Panc1 (cell line): ENCODE measurements around the gene RGS3.

Experiments
- CTCF ChIP-seq: fragments of 450-650 bp; IDR thresholded peaks from 2 replicates; pipeline ENCODE4 v1.5.1; 2017; ENCODE audit warnings: mild to moderate bottlenecking
- POLR2AphosphoS5 ChIP-seq: IDR thresholded peaks from 2 replicates; pipeline ENCODE4 v1.6.1; 2012; ENCODE audit warnings: mild to moderate bottlenecking, low read depth, low read length, moderate library complexity
- REST ChIP-seq, 2 experiments: IDR thresholded peaks; 2 replicates each; pipeline ENCODE4 v1.6.1; 2011 to 2012; ENCODE audit warnings: low read depth in 2 of 2, control low read depth in 1 of 2, low read length in 1 of 2, mild to moderate bottlenecking in 1 of 2, moderate library complexity in 1 of 2; ENCODE audit not compliant: insufficient read depth in 1 of 2
- SIN3A ChIP-seq: IDR thresholded peaks from 2 replicates; pipeline ENCODE4 v1.6.1; 2012; ENCODE audit warnings: low read depth, mild to moderate bottlenecking, low read length, moderate library complexity, borderline replicate concordance; ENCODE audit not compliant: insufficient read depth

- TF ChIP-seq CTCF (no peak), POLR2AphosphoS5 (no peak), SIN3A (no peak), REST (IDR thresholded peaks at IDR 0.05; ENCODE audit: insufficient read depth in 1 of 2, low read depth in 2 of 2, low read length in 1 of 2) (no peak)
Observed at GRCh38 chr9:113625486-113625885, 162.0 kb downstream of the RGS3 start.
